Spleen (tissue), 7 donors: ENCODE data around the gene PCDHGC5.

Source experiments
- POLR2AphosphoS5 ChIP-seq, 3 donors: sonication (generic); formaldehyde crosslinking; IDR thresholded peaks; one replicate each; pipeline ENCODE4 v1.5.1; 2017; ENCODE audit warnings: antibody characterized with exemption in 3 of 3
- TF ChIP-seq, protein P1 (sequence below), 11 experiments: fragments of 200-600 bp in 7 of 11; fragments of 450-650 bp in 4 of 11; sonication (generic) in 4 of 11; IDR thresholded peaks in 8 of 11; conservative IDR thresholded peaks in 3 of 11; 1 replicate in 7 of 11; 2 replicates in 4 of 11; pipeline versions ENCODE4 v1.4.0 to v1.8.0; 2016 to 2021; ENCODE audit warnings: antibody characterized with exemption in 11 of 11, inconsistent platforms in 4 of 11, mild to moderate bottlenecking in 1 of 11
- donor health status: DM: no; HTN: no; CAD: no; lungs with moderate emphysema.
- donor health status: DM: no; HTN: no; CAD: no.
- donor health status: DM: no; HTN: no; CAD: no.

DNA sequence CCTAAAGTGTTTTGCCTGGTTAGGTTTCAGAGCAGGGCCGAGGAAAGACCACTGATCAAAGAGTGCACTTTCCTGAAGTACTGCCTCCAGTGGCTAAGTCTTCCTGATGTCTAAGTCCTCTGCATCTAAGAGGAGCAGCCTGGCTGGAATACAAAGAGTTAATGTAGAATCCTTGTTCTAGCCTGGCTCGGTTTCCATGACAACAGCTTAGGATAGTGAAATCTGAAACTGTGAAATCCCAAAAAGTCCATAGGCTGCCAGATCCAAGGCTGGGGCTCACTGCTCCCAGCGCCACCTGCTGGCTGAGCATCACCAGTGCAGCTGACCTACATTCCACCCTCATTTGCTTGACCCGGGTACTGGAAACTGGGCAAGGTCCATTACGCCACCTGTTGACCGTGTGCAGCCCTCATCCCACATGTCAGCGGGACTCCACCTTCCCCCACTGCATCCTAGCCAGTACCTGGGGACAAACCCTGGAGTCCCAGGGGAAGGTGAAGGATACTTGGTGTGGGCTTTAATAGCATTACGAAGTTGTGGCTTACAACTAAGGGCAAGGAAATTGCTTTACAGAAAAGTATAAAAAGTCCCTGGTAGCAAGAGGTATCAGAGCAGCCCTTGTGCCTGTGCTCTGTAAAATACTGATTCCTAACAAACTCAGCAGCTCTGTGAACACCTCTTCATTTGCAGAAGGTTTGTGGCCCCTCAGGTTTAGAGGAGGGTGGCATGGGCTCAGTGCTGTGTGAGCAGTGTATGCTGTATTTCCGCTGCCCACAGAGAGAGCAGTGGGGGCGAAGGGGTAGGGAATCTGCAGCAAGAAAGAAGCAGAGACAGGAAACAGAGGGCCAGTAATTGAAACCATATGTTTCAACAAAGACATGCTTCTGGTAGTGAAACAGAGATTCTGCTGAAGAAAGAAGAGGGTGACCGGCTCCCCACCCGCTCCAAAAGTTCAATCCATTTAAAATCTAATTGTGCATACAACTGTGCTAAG lies 36.0 kb downstream of the PCDHGC5 start:
- TF ChIP-seq, protein P1, sequence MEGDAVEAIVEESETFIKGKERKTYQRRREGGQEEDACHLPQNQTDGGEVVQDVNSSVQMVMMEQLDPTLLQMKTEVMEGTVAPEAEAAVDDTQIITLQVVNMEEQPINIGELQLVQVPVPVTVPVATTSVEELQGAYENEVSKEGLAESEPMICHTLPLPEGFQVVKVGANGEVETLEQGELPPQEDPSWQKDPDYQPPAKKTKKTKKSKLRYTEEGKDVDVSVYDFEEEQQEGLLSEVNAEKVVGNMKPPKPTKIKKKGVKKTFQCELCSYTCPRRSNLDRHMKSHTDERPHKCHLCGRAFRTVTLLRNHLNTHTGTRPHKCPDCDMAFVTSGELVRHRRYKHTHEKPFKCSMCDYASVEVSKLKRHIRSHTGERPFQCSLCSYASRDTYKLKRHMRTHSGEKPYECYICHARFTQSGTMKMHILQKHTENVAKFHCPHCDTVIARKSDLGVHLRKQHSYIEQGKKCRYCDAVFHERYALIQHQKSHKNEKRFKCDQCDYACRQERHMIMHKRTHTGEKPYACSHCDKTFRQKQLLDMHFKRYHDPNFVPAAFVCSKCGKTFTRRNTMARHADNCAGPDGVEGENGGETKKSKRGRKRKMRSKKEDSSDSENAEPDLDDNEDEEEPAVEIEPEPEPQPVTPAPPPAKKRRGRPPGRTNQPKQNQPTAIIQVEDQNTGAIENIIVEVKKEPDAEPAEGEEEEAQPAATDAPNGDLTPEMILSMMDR (IDR thresholded peaks at IDR 0.05 in 8 of 11, conservative IDR thresholded peaks at IDR 0.05 in 3 of 11): peak; percentile 96 to 99 (median 98)
- peak; percentile 52 to 80 (median 77) for TF ChIP-seq POLR2AphosphoS5 (IDR thresholded peaks at IDR 0.05)
